Cardiac fibroblast (primary cell): ENCODE data around the gene UNC50.

Experiments
- DNase-seq, 2 donors: peaks; one replicate each; pipeline versions ENCODE4 v3.0.0 to v3.0.0-alpha.2; 2010; ENCODE audit warnings: low read depth in 2 of 2
- H3K4me3 ChIP-seq, 2 donors: replicated peaks in 1 of 2; 1 replicate in 1 of 2; 2 replicates in 1 of 2; pipeline ENCODE4 v1.5.1; 2011; ENCODE audit warnings: low read depth in 2 of 2, low read length in 2 of 2, mild to moderate bottlenecking in 2 of 2, moderate library complexity in 1 of 2
- TF ChIP-seq, protein P1 (sequence below): IDR thresholded peaks from one replicate; pipeline ENCODE4 v1.5.1; 2011; ENCODE audit warnings: low read depth, mild to moderate bottlenecking, low read length, inconsistent platforms

UNC50 gene

DNA sequence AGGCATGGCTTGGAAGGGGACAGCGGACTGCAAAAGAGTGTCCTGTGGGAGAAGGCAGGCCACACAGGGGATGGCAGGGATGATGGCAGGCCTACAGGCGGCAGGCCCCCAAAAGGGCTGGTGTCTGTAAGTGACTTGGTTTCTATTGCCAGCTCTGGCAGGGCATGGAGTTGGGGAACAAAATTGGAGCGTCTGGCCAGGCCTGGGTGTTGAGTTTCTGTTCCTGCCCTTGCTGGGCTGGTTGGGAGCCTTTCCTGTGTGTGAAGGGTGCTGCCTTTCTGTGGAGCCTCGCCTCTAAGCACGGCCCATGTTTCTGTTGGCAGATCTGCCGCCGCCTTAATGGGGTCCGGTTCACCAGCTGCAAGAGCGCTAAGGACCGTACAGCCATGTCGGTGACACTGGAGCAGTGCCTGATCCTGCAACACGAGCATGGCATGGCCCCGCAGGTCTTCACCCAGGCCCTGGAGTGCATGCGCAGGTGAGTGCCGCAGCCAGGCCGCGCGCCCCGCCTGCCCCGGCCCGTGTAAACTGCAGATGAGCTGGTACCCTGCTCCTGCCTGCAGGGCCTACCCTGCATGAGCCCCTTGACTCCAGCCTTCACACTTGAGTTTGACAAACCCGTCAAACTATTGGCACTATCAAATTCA is 31.6 kb upstream of the UNC50 start:
- no peak overlapping the region for H3K4me3 ChIP-seq
- TF ChIP-seq, protein P1, sequence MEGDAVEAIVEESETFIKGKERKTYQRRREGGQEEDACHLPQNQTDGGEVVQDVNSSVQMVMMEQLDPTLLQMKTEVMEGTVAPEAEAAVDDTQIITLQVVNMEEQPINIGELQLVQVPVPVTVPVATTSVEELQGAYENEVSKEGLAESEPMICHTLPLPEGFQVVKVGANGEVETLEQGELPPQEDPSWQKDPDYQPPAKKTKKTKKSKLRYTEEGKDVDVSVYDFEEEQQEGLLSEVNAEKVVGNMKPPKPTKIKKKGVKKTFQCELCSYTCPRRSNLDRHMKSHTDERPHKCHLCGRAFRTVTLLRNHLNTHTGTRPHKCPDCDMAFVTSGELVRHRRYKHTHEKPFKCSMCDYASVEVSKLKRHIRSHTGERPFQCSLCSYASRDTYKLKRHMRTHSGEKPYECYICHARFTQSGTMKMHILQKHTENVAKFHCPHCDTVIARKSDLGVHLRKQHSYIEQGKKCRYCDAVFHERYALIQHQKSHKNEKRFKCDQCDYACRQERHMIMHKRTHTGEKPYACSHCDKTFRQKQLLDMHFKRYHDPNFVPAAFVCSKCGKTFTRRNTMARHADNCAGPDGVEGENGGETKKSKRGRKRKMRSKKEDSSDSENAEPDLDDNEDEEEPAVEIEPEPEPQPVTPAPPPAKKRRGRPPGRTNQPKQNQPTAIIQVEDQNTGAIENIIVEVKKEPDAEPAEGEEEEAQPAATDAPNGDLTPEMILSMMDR: no peak
- no peak for DNase-seq

DNA sequence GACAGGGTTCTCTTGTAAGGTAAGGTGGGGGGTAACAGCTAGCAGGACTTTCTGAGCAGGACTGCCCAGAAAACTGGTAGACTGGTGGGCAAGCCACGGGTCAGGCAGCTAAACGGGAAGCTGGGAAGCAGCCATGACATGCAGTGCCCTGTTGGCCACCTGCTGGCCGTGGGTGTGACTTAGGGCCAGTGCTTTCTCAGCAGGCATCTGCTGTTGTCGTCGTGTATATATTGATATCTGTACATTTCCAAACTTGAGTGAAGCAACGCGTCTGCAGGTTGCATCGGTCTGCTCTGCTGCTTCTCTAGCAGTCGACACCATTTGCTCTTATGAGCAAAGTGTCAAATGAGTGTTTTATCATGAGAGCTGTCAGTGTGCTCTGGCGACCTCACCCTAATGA is 31.1 kb upstream of the UNC50 start:
- no peak for DNase-seq
- no peak overlapping the region for H3K4me3 ChIP-seq
- TF ChIP-seq, protein P1: peak; percentile 21

DNA sequence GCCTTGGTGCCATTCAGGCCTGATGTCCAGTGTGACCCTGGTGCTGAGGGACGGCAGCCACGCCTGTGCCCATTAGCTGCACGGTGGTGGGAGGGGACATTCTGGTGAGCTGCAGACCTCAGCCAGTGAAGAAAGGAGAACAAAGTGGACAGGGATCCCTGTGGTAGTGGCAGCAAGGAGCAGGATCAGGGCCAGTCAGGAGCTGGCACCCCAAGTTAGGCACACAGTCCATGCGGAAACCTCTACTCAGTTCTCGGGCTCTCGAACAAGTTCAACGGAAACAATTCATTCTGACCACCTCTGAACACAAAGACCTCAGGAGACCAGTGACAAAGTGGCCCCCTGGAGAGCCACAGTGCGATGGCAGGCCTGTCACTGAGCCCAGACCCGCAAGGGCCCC is 30.2 kb upstream of the UNC50 start:
- no peak for DNase-seq
- TF ChIP-seq, protein P1: no peak
- H3K4me3 ChIP-seq: no peak overlapping the region

GRCh38 chr2:98579926-98580325 is 28.5 kb upstream of the UNC50 start:
- TF ChIP-seq, protein P1: no peak
- no peak for DNase-seq
- H3K4me3 ChIP-seq: no peak overlapping the region

GRCh38 chr2:98580656-98581284 is 27.6 kb upstream of the UNC50 start:
- H3K4me3 ChIP-seq: no peak overlapping the region
- TF ChIP-seq, protein P1: no peak
- DNase-seq: no peak

- no peak overlapping the region for H3K4me3 ChIP-seq
- no peak for DNase-seq
- TF ChIP-seq, protein P1: no peak
Measured at GRCh38 chr2:98582523-98582922, 25.9 kb upstream of the UNC50 start.

- no peak overlapping the region for H3K4me3 ChIP-seq
- DNase-seq: no peak
- TF ChIP-seq, protein P1: no peak
Measured at GRCh38 chr2:98583276-98583675, 25.1 kb upstream of the UNC50 start.
